HG02610 (cell line): ENCODE results near the gene PXN.
"Not testable (repeated sequence)": the region's sequence is repeated elsewhere in the genome, so short reads cannot be mapped to it uniquely, and the experiment has no call there.

Experiments
- ATAC-seq: cut with Tn5 transposase; IDR thresholded peaks from one replicate; pipeline ENCODE4 v1.9.1; 2021; ENCODE audit warnings: mild to moderate bottlenecking, moderate library complexity; ENCODE audit not compliant: unreplicated experiment

PXN gene

GRCh38 chr12:120211904-120212283 is 53.6 kb downstream of the PXN start:
- no peak for ATAC-seq

- ATAC-seq, result no peak
These were observed 54.2 kb downstream of the PXN start for GRCh38 chr12:120211243-120211903.

- ATAC-seq, result no peak
These were observed 55.7 kb downstream of the PXN start for GRCh38 chr12:120209851-120210250.

GRCh38 chr12:120207227-120207626 is 58.3 kb downstream of the PXN start:
- no peak for ATAC-seq

- ATAC-seq, result not testable (repeated sequence)
These were observed 58.7 kb downstream of the PXN start for GRCh38 chr12:120206781-120207180.

- no peak for ATAC-seq
These were observed 59.3 kb downstream of the PXN start for GRCh38 chr12:120206228-120206627.

- ATAC-seq, result no peak
These were observed 61.4 kb downstream of the PXN start for GRCh38 chr12:120204171-120204570.

GRCh38 chr12:120200364-120200800 is 65.1 kb downstream of the PXN start:
- ATAC-seq, result no peak

- ATAC-seq, result no peak
These were observed 65.8 kb downstream of the PXN start for GRCh38 chr12:120199595-120200306.

- no peak for ATAC-seq
These were observed 66.5 kb downstream of the PXN start for GRCh38 chr12:120199025-120199424.

- no peak for ATAC-seq
These were observed 68.0 kb downstream of the PXN start for GRCh38 chr12:120197542-120197887.

GRCh38 chr12:120196817-120197541 is 68.6 kb downstream of the PXN start:
- not testable (repeated sequence) for ATAC-seq

- no peak for ATAC-seq
These were observed 69.2 kb downstream of the PXN start for GRCh38 chr12:120196363-120196762.

- peak; percentile 84 for ATAC-seq
These were observed 70.8 kb downstream of the PXN start, which contains the start of gene GCN1 for GRCh38 chr12:120194534-120195395. Gene GCN1, minus strand, starts transcription at chr12:120194715. Its CDS starts 18 bp downstream, at chr12:120194697.

- peak; percentile 37 for ATAC-seq
These were observed 71.3 kb downstream of the PXN start for GRCh38 chr12:120194226-120194533.

GRCh38 chr12:120193286-120193685 is 72.2 kb downstream of the PXN start:
- ATAC-seq, result not testable (repeated sequence)

GRCh38 chr12:120190985-120191480 is 74.5 kb downstream of the PXN start:
- no peak for ATAC-seq

- ATAC-seq, result no peak
These were observed 75.1 kb downstream of the PXN start for GRCh38 chr12:120190386-120190785.

GRCh38 chr12:120186654-120187053 is 78.9 kb downstream of the PXN start:
- no peak for ATAC-seq

- no peak for ATAC-seq
These were observed 82.3 kb downstream of the PXN start for GRCh38 chr12:120183211-120183631.
